ENCODE results near the gene FYN.

Gene FYN

GRCh38 chr6:111633822-111634221 is 239.4 kb downstream of the FYN start:
- H3K4me3 ChIP-seq (ENCODE audit: low read depth in 1 of 2, low read length in 2 of 2) = no peak overlapping the region
- H3K9me3 ChIP-seq (ENCODE audit: control insufficient read depth in 1 of 2, low read length in 2 of 2) = peaks cover 0 to 4% of the 10 kb centered on the region in 2 donors
- no peaks in the 10 kb centered on the region for H3K27me3 ChIP-seq (ENCODE audit: low read depth, low read length)
- H3K36me3 ChIP-seq (ENCODE audit: control insufficient read depth in 1 of 2, insufficient read depth in 2 of 2, low read length in 2 of 2) = no peaks in the 10 kb centered on the region
- H3K27ac ChIP-seq (ENCODE audit: low read length) = no peak overlapping the region
- H3K4me1 ChIP-seq (ENCODE audit: control insufficient read depth in 1 of 2, insufficient read depth in 2 of 2, low read length in 2 of 2) = no peaks in the 10 kb centered on the region

- Histone ChIP-seq H3K27ac (ENCODE audit: low read length) (no peak overlapping the region), H3K36me3 (ENCODE audit: control insufficient read depth in 1 of 2, insufficient read depth in 2 of 2, low read length in 2 of 2) (no peaks in the 10 kb centered on the region), H3K4me1 (ENCODE audit: control insufficient read depth in 1 of 2, insufficient read depth in 2 of 2, low read length in 2 of 2) (no peaks in the 10 kb centered on the region), H3K4me3 (ENCODE audit: low read depth in 1 of 2, low read length in 2 of 2) (no peak overlapping the region), H3K27me3 (ENCODE audit: low read depth, low read length) (no peaks in the 10 kb centered on the region), H3K9me3 (ENCODE audit: control insufficient read depth in 1 of 2, low read length in 2 of 2) (peaks cover 0 to 6% of the 10 kb centered on the region in 2 donors)
These were observed 240.6 kb downstream of the FYN start for GRCh38 chr6:111632468-111633247.

GRCh38 chr6:111631903-111632460 is 241.3 kb downstream of the FYN start:
- Histone ChIP-seq H3K4me3 (ENCODE audit: low read depth in 1 of 2, low read length in 2 of 2) (no peak overlapping the region), H3K27ac (ENCODE audit: low read length) (peak overlapping the region; percentile 13), H3K4me1 (ENCODE audit: control insufficient read depth in 1 of 2, insufficient read depth in 2 of 2, low read length in 2 of 2) (no peaks in the 10 kb centered on the region), H3K27me3 (ENCODE audit: low read depth, low read length) (no peaks in the 10 kb centered on the region), H3K9me3 (ENCODE audit: control insufficient read depth in 1 of 2, low read length in 2 of 2) (peaks cover 0 to 6% of the 10 kb centered on the region in 2 donors), H3K36me3 (ENCODE audit: control insufficient read depth in 1 of 2, insufficient read depth in 2 of 2, low read length in 2 of 2) (no peaks in the 10 kb centered on the region)

GRCh38 chr6:111631018-111631417 is 242.2 kb downstream of the FYN start:
- H3K27ac ChIP-seq (ENCODE audit: low read length) = no peak overlapping the region
- no peaks in the 10 kb centered on the region for H3K4me1 ChIP-seq (ENCODE audit: control insufficient read depth in 1 of 2, insufficient read depth in 2 of 2, low read length in 2 of 2)
- no peak overlapping the region for H3K4me3 ChIP-seq (ENCODE audit: low read depth in 1 of 2, low read length in 2 of 2)
- H3K36me3 ChIP-seq (ENCODE audit: control insufficient read depth in 1 of 2, insufficient read depth in 2 of 2, low read length in 2 of 2) = no peaks in the 10 kb centered on the region
- peaks cover 0 to 6% of the 10 kb centered on the region in 2 donors for H3K9me3 ChIP-seq (ENCODE audit: control insufficient read depth in 1 of 2, low read length in 2 of 2)
- H3K27me3 ChIP-seq (ENCODE audit: low read depth, low read length) = no peaks in the 10 kb centered on the region

GRCh38 chr6:111628142-111628850 is 245.0 kb downstream of the FYN start:
- H3K4me1 ChIP-seq (ENCODE audit: control insufficient read depth in 1 of 2, insufficient read depth in 2 of 2, low read length in 2 of 2) = peaks cover 0 to 5% of the 10 kb centered on the region in 2 donors
- peak overlapping the region; percentile 50 for H3K27ac ChIP-seq (ENCODE audit: low read length)
- H3K4me3 ChIP-seq (ENCODE audit: low read depth in 1 of 2, low read length in 2 of 2) = no peak overlapping the region
- no peaks in the 10 kb centered on the region for H3K27me3 ChIP-seq (ENCODE audit: low read depth, low read length)
- peaks cover 0 to 6% of the 10 kb centered on the region in 2 donors for H3K9me3 ChIP-seq (ENCODE audit: control insufficient read depth in 1 of 2, low read length in 2 of 2)
- no peaks in the 10 kb centered on the region for H3K36me3 ChIP-seq (ENCODE audit: control insufficient read depth in 1 of 2, insufficient read depth in 2 of 2, low read length in 2 of 2)

GRCh38 chr6:111626441-111626840 is 246.8 kb downstream of the FYN start:
- no peaks in the 10 kb centered on the region for H3K36me3 ChIP-seq (ENCODE audit: control insufficient read depth in 1 of 2, insufficient read depth in 2 of 2, low read length in 2 of 2)
- H3K4me3 ChIP-seq (ENCODE audit: low read depth in 1 of 2, low read length in 2 of 2) = peak overlapping the region; percentile 34 to 45
- peak overlapping the region; percentile 73 for H3K27ac ChIP-seq (ENCODE audit: low read length)
- H3K4me1 ChIP-seq (ENCODE audit: control insufficient read depth in 1 of 2, insufficient read depth in 2 of 2, low read length in 2 of 2) = peaks cover 0 to 5% of the 10 kb centered on the region in 2 donors
- peaks cover 0 to 6% of the 10 kb centered on the region in 2 donors for H3K9me3 ChIP-seq (ENCODE audit: control insufficient read depth in 1 of 2, low read length in 2 of 2)
- no peaks in the 10 kb centered on the region for H3K27me3 ChIP-seq (ENCODE audit: low read depth, low read length)

GRCh38 chr6:111625461-111626391 is 247.5 kb downstream of the FYN start:
- peaks cover 0 to 6% of the 10 kb centered on the region in 2 donors for H3K9me3 ChIP-seq (ENCODE audit: control insufficient read depth in 1 of 2, low read length in 2 of 2)
- no peaks in the 10 kb centered on the region for H3K36me3 ChIP-seq (ENCODE audit: control insufficient read depth in 1 of 2, insufficient read depth in 2 of 2, low read length in 2 of 2)
- H3K4me3 ChIP-seq (ENCODE audit: low read depth in 1 of 2, low read length in 2 of 2) = peak overlapping the region; percentile 34 to 45
- no peaks in the 10 kb centered on the region for H3K27me3 ChIP-seq (ENCODE audit: low read depth, low read length)
- H3K27ac ChIP-seq (ENCODE audit: low read length) = peak overlapping the region; percentile 73
- H3K4me1 ChIP-seq (ENCODE audit: control insufficient read depth in 1 of 2, insufficient read depth in 2 of 2, low read length in 2 of 2) = peaks cover 0 to 5% of the 10 kb centered on the region in 2 donors

GRCh38 chr6:111625099-111625416 is 248.2 kb downstream of the FYN start:
- H3K4me1 ChIP-seq (ENCODE audit: control insufficient read depth in 1 of 2, insufficient read depth in 2 of 2, low read length in 2 of 2) = peaks cover 0 to 5% of the 10 kb centered on the region in 2 donors
- no peak overlapping the region for H3K4me3 ChIP-seq (ENCODE audit: low read depth in 1 of 2, low read length in 2 of 2)
- H3K36me3 ChIP-seq (ENCODE audit: control insufficient read depth in 1 of 2, insufficient read depth in 2 of 2, low read length in 2 of 2) = no peaks in the 10 kb centered on the region
- H3K9me3 ChIP-seq (ENCODE audit: control insufficient read depth in 1 of 2, low read length in 2 of 2) = peaks cover 0 to 6% of the 10 kb centered on the region in 2 donors
- peak overlapping the region; percentile 27 for H3K27ac ChIP-seq (ENCODE audit: low read length)
- H3K27me3 ChIP-seq (ENCODE audit: low read depth, low read length) = no peaks in the 10 kb centered on the region

- peaks cover 0 to 6% of the 10 kb centered on the region in 2 donors for H3K9me3 ChIP-seq (ENCODE audit: control insufficient read depth in 1 of 2, low read length in 2 of 2)
- peaks cover 0 to 5% of the 10 kb centered on the region in 2 donors for H3K4me1 ChIP-seq (ENCODE audit: control insufficient read depth in 1 of 2, insufficient read depth in 2 of 2, low read length in 2 of 2)
- H3K36me3 ChIP-seq (ENCODE audit: control insufficient read depth in 1 of 2, insufficient read depth in 2 of 2, low read length in 2 of 2) = no peaks in the 10 kb centered on the region
- H3K4me3 ChIP-seq (ENCODE audit: low read depth in 1 of 2, low read length in 2 of 2) = no peak overlapping the region
- no peak overlapping the region for H3K27ac ChIP-seq (ENCODE audit: low read length)
- no peaks in the 10 kb centered on the region for H3K27me3 ChIP-seq (ENCODE audit: low read depth, low read length)
These were observed 248.7 kb downstream of the FYN start for GRCh38 chr6:111624401-111625098.

- Histone ChIP-seq H3K27me3 (ENCODE audit: low read depth, low read length) (no peaks in the 10 kb centered on the region), H3K9me3 (ENCODE audit: control insufficient read depth in 1 of 2, low read length in 2 of 2) (no peaks in the 10 kb centered on the region), H3K4me3 (ENCODE audit: low read depth in 1 of 2, low read length in 2 of 2) (no peak overlapping the region), H3K27ac (ENCODE audit: low read length) (no peak overlapping the region), H3K36me3 (ENCODE audit: control insufficient read depth in 1 of 2, insufficient read depth in 2 of 2, low read length in 2 of 2) (no peaks in the 10 kb centered on the region), H3K4me1 (ENCODE audit: control insufficient read depth in 1 of 2, insufficient read depth in 2 of 2, low read length in 2 of 2) (peaks cover 0 to 5% of the 10 kb centered on the region in 2 donors)
These were observed 250.1 kb downstream of the FYN start for GRCh38 chr6:111623046-111623718.

Data from muscle layer of duodenum (tissue), 2 donors.